Trophoblast cell (in vitro differentiated cells and primary cell): Measurements from ENCODE around the gene THRB.

Experiments
- DNase-seq, 2 donors: peaks; one replicate each; pipeline ENCODE4 v3.0.0-alpha.2; 2016
- H2AFZ ChIP-seq: 2 replicates; pipeline ENCODE4 v1.6.1; 2013; ENCODE audit warnings: low read length, moderate library complexity, mild to moderate bottlenecking; ENCODE audit not compliant: insufficient read depth, poor library complexity
- H2AK5ac ChIP-seq: 2 replicates; pipeline ENCODE4 v1.6.1; 2013; ENCODE audit warnings: mild to moderate bottlenecking, low read length
- H2BK120ac ChIP-seq: 2 replicates; pipeline ENCODE4 v1.6.1; 2013; ENCODE audit warnings: low read length, mild to moderate bottlenecking, moderate library complexity; ENCODE audit not compliant: insufficient read depth, poor library complexity
- H2BK12ac ChIP-seq: 2 replicates; pipeline ENCODE4 v1.6.1; 2013; ENCODE audit warnings: mild to moderate bottlenecking, low read length, moderate library complexity
- H2BK5ac ChIP-seq: 2 replicates; pipeline ENCODE4 v1.6.1; 2013; ENCODE audit warnings: low read length, low read depth, moderate library complexity, mild to moderate bottlenecking; ENCODE audit not compliant: poor library complexity
- H3K14ac ChIP-seq: 2 replicates; pipeline ENCODE4 v1.6.1; 2013; ENCODE audit warnings: mild to moderate bottlenecking, low read length
- H3K18ac ChIP-seq: 2 replicates; pipeline ENCODE4 v1.6.1; 2013; ENCODE audit warnings: mild to moderate bottlenecking, low read length
- H3K23ac ChIP-seq: 2 replicates; pipeline ENCODE4 v1.6.1; 2013; ENCODE audit warnings: low read length
- H3K27ac ChIP-seq: 2 replicates; pipeline ENCODE4 v1.5.1; 2013; ENCODE audit warnings: low read depth, mild to moderate bottlenecking, inconsistent platforms, low read length, moderate library complexity
- H3K27me3 ChIP-seq: 2 replicates; pipeline ENCODE4 v1.6.1; 2013; ENCODE audit warnings: inconsistent platforms, mild to moderate bottlenecking, low read length, moderate library complexity; ENCODE audit not compliant: insufficient read depth
- H3K36me3 ChIP-seq, 2 experiments: 1 replicate in 1 of 2; 2 replicates in 1 of 2; pipeline ENCODE4 v1.6.1; 2013; ENCODE audit warnings: low read length in 2 of 2, mild to moderate bottlenecking in 2 of 2, moderate library complexity in 1 of 2; ENCODE audit not compliant: insufficient read depth in 2 of 2, control insufficient read depth in 1 of 2
- H3K4ac ChIP-seq: 2 replicates; pipeline ENCODE4 v1.6.1; 2013; ENCODE audit warnings: low read depth, mild to moderate bottlenecking, low read length, moderate library complexity
- H3K4me1 ChIP-seq, 2 experiments: 1 replicate in 1 of 2; 2 replicates in 1 of 2; pipeline ENCODE4 v1.6.1; 2013; ENCODE audit warnings: low read length in 2 of 2, mild to moderate bottlenecking in 2 of 2, moderate library complexity in 1 of 2; ENCODE audit not compliant: insufficient read depth in 2 of 2, control insufficient read depth in 1 of 2
- H3K4me2 ChIP-seq: 2 replicates; pipeline ENCODE4 v1.6.1; 2013; ENCODE audit warnings: inconsistent platforms, mild to moderate bottlenecking, low read length, moderate library complexity
- H3K4me3 ChIP-seq: 2 replicates; pipeline ENCODE4 v1.5.1; 2013; ENCODE audit warnings: mild to moderate bottlenecking, low read depth, low read length, inconsistent platforms
- H3K79me1 ChIP-seq: one replicate; pipeline ENCODE4 v1.6.1; 2013; ENCODE audit warnings: low read length
- H3K79me2 ChIP-seq: 2 replicates; pipeline ENCODE4 v1.6.1; 2013; ENCODE audit warnings: low read length, mild to moderate bottlenecking; ENCODE audit not compliant: control insufficient read depth, insufficient read depth, poor library complexity
- H3K9ac ChIP-seq: 2 replicates; pipeline ENCODE4 v1.6.1; 2013; ENCODE audit warnings: mild to moderate bottlenecking, low read length
- H3K9me3 ChIP-seq: 2 replicates; pipeline ENCODE4 v1.6.1; 2013; ENCODE audit warnings: low read depth, mild to moderate bottlenecking, control low read depth, inconsistent platforms, low read length; ENCODE audit not compliant: insufficient read depth
- H4K12ac ChIP-seq: 2 replicates; pipeline ENCODE4 v1.6.1; 2013; ENCODE audit warnings: low read depth, mild to moderate bottlenecking, low read length, moderate library complexity
- H4K8ac ChIP-seq: 2 replicates; pipeline ENCODE4 v1.6.1; 2013; ENCODE audit warnings: low read depth, mild to moderate bottlenecking, low read length, moderate library complexity
- H4K91ac ChIP-seq: one replicate; pipeline ENCODE4 v1.6.1; 2013; ENCODE audit warnings: low read depth, mild to moderate bottlenecking, low read length, moderate library complexity
- WGBS: extraction: QIAGEN DNeasy Blood & Tissue Kit; methylation state at CpG from one replicate; pipeline ENCODE4 v1.1.7; 2013; ENCODE audit warnings: missing lambda C conversion rate; ENCODE audit not compliant: insufficient read length, insufficient coverage; ENCODE audit errors: extremely low coverage; 5-methylcytosine and 5-hydroxymethylcytosine counted together

The THRB gene

GRCh38 chr3:24343084-24343783, 151.4 kb downstream of the THRB start:
- H2BK120ac ChIP-seq, result no peak overlapping the region
- no peak overlapping the region for H3K9ac ChIP-seq
- no peak overlapping the region for H4K91ac ChIP-seq
- H3K79me2 ChIP-seq, result peaks cover 2% of the 10 kb centered on the region
- no peaks in the 10 kb centered on the region for H3K79me1 ChIP-seq
- no peaks in the 10 kb centered on the region for H3K9me3 ChIP-seq
- no peak overlapping the region for H3K4me2 ChIP-seq
- WGBS, result no CpG with 5 or more reads among the region's 3 CpGs
- no peak overlapping the region for H2BK5ac ChIP-seq
- no peak overlapping the region for H3K4ac ChIP-seq
- peaks cover 0 to 1% of the 10 kb centered on the region in 2 experiments for H3K36me3 ChIP-seq
- no peak overlapping the region for H3K27ac ChIP-seq
- no peak overlapping the region for H2BK12ac ChIP-seq
- no peaks in the 10 kb centered on the region for H3K27me3 ChIP-seq
- peaks cover 0 to 3% of the 10 kb centered on the region in 2 experiments for H3K4me1 ChIP-seq
- no peak overlapping the region for H4K8ac ChIP-seq
- no peak overlapping the region for H3K23ac ChIP-seq
- no peak overlapping the region for H2AFZ ChIP-seq
- DNase-seq, result no peak
- H3K14ac ChIP-seq, result no peak overlapping the region
- H2AK5ac ChIP-seq, result no peak overlapping the region
- H3K4me3 ChIP-seq, result no peak overlapping the region
- no peak overlapping the region for H3K18ac ChIP-seq
- no peak overlapping the region for H4K12ac ChIP-seq

DNA sequence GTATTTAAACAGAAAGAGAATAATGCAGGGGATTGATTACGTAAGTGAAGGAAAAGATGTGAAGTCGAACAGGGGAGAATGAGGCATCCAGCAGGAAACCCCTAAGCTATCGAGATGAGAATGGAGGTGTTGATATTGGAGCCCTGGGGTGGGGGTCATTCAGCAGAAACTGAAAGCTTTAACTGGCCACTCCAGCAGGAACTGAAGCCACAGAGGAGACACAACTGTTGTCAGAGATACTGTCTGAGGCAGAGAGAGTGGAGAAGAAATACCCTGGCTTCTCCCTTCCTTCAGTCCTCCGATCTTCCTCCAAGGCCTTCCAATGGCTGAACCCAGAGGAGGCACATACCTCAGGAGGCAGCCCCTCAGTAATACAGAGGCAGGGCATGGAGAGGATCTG, 152.4 kb downstream of the THRB start:
- WGBS, result 100% methylated on average over 2 of the region's 4 CpGs
- no peak overlapping the region for H3K4me2 ChIP-seq

DNA sequence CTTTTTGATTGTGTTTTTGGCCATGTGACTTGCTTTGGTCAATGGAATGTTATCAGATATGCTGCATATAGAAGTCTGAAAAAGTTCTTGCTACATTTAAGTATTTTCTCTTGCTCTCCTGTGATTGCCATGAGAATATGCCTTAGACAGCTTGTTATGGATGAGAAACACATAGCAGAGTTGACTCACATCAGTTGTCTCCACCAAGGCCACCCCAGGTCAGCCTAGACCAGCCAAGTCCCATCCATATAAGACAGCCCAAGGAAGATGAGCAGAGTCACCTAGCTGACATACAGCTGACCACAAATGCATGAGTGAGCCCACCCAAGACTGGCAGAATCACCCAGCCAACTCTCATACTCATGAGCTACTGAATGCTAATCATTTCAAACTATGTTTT, 153.0 kb downstream of the THRB start:
- Histone ChIP-seq H3K9me3 (no peaks in the 10 kb centered on the region), H3K4me1 (peaks cover 0 to 3% of the 10 kb centered on the region in 2 experiments), H3K27me3 (no peaks in the 10 kb centered on the region), H3K36me3 (peaks cover 0 to 4% of the 10 kb centered on the region in 2 experiments), H3K27ac (no peak overlapping the region), H2AK5ac (no peak overlapping the region), H3K4me2 (no peak overlapping the region), H2BK12ac (no peak overlapping the region), H3K79me2 (peaks cover 2% of the 10 kb centered on the region), H3K4me3 (no peak overlapping the region), H2BK120ac (peak overlapping the region; percentile 13), H3K23ac (no peak overlapping the region), H3K4ac (no peak overlapping the region), H2BK5ac (no peak overlapping the region), H3K9ac (no peak overlapping the region), H4K91ac (no peak overlapping the region), H3K79me1 (no peaks in the 10 kb centered on the region), H2AFZ (no peak overlapping the region), H4K12ac (no peak overlapping the region), H3K14ac (no peak overlapping the region), H4K8ac (peak overlapping the region; percentile 65), H3K18ac (peak overlapping the region; percentile 88)
- DNase-seq, result no peak

More for the DNA sequence above, 152.4 kb downstream of the THRB start:
- H3K79me1 ChIP-seq, result no peaks in the 10 kb centered on the region
- no peak overlapping the region for H4K12ac ChIP-seq
- no peak overlapping the region for H2BK5ac ChIP-seq
- H3K14ac ChIP-seq, result no peak overlapping the region
- DNase-seq, result no peak
- H4K8ac ChIP-seq, result peak overlapping the region; percentile 23
- H3K27ac ChIP-seq, result no peak overlapping the region
- H3K79me2 ChIP-seq, result peaks cover 2% of the 10 kb centered on the region
- no peak overlapping the region for H2BK12ac ChIP-seq
- no peak overlapping the region for H3K4ac ChIP-seq
- H3K18ac ChIP-seq, result peak overlapping the region; percentile 3
- no peaks in the 10 kb centered on the region for H3K27me3 ChIP-seq
- peaks cover 0 to 3% of the 10 kb centered on the region in 2 experiments for H3K4me1 ChIP-seq
- no peak overlapping the region for H2AFZ ChIP-seq
- peaks cover 0 to 4% of the 10 kb centered on the region in 2 experiments for H3K36me3 ChIP-seq
- H3K9me3 ChIP-seq, result no peaks in the 10 kb centered on the region
- H3K9ac ChIP-seq, result no peak overlapping the region
- peak overlapping the region; percentile 18 for H2BK120ac ChIP-seq
- H2AK5ac ChIP-seq, result no peak overlapping the region
- no peak overlapping the region for H3K23ac ChIP-seq
- no peak overlapping the region for H3K4me3 ChIP-seq
- no peak overlapping the region for H4K91ac ChIP-seq

DNA sequence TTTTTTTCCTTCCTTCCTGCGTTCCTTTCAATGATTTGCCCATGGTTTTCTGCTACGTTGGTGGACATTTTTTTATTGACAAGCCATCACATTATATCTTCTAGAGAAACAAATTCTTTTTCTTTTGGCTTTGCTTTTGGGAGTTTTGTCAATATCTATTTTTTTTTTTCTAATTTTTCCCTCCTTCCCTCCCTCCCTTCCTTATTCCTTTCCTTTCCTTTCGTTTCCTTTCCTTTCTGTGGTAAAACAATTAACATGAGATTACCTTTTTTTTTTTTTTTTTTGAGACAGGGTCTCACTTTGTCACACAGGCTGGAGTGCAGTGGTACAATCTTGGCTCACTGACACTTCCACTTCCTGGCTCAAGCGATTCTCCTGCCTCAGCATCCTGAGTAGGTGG, 153.7 kb downstream of the THRB start:
- H2BK12ac ChIP-seq, result no peak overlapping the region
- no CpG with 5 or more reads among the region's 4 CpGs for WGBS
- H3K36me3 ChIP-seq, result peaks cover 2 to 6% of the 10 kb centered on the region in 2 experiments

More for the DNA sequence above, 153.7 kb downstream of the THRB start:
- Histone ChIP-seq H4K91ac (no peak overlapping the region), H3K27me3 (no peaks in the 10 kb centered on the region), H2BK5ac (no peak overlapping the region), H3K79me2 (peaks cover 2% of the 10 kb centered on the region), H3K23ac (no peak overlapping the region), H3K9me3 (no peaks in the 10 kb centered on the region), H2BK120ac (no peak overlapping the region), H3K4me2 (no peak overlapping the region), H3K4ac (no peak overlapping the region), H2AFZ (no peak overlapping the region), H2AK5ac (no peak overlapping the region), H3K18ac (no peak overlapping the region), H3K4me1 (peaks cover 0 to 3% of the 10 kb centered on the region in 2 experiments), H3K14ac (no peak overlapping the region), H3K9ac (no peak overlapping the region), H3K4me3 (no peak overlapping the region), H3K27ac (no peak overlapping the region), H3K79me1 (no peaks in the 10 kb centered on the region), H4K8ac (no peak overlapping the region), H4K12ac (no peak overlapping the region)
- no peak for DNase-seq
